Stimulated activated CD8-positive, alpha-beta memory T cell treated with anti-CD3 and anti-CD28 coated beads, Interleukin-7, amount 100 ng/mL, for 24 hours (primary cell): ENCODE results near the gene METTL18.
A peak's percentile ranks its signal among the peaks of the same experiment; 100 is the strongest.
"Not testable (repeated sequence)": the region's sequence is repeated elsewhere in the genome, so short reads cannot be mapped to it uniquely, and the experiment has no call there.

ENCODE experiments used
- DNase-seq: peaks from one replicate; pipeline ENCODE4 v3.0.0-alpha.2; 2020; ENCODE audit warnings: low read depth

METTL18 gene

DNA sequence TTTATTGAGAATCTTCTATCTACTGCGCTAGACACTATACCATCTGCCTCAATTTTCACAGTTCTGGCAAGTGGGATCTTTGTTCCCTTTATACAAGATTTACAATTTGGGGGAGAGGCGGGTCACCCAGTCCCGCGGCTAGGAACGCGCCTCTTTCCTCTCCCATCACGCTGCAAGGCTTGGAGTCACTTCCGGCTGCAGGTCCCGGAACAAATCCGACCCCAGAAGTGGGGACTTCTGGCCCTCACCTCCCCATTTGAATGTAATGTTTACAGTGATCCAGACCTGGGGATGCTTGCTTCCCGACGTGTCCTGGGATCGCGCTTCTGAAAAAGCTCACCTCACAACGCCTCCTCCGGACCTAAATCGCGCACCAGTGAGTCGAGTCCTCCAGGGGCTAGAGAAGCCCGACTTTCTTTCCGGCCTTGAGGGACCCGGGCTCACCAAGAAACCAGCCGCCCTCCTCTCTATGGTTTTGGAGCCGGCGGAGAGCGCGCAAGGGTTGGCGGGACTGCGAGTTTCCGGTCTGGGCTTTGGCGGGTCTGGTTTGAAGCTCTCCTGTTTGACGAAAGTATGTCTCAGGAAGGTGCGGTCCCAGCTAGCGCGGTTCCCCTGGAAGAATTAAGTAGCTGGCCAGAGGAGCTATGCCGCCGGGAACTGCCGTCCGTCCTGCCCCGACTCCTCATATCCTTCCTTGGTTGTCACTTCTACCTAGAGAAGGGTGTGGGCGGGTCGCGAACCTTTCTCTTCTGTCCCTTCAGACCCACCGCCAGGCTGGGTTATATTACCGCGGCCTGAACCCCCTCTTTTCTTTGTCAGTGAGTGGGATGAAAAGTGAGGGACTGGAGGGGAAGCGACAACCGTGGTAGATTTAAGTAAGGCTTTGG lies at the start of gene METTL18:
Gene METTL18, minus strand, starts transcription at position 378 of the 887 bp plus-strand sequence. CDS start 1,212 bp downstream, outside the sequence.
- peak; percentile 74 for DNase-seq

DNA sequence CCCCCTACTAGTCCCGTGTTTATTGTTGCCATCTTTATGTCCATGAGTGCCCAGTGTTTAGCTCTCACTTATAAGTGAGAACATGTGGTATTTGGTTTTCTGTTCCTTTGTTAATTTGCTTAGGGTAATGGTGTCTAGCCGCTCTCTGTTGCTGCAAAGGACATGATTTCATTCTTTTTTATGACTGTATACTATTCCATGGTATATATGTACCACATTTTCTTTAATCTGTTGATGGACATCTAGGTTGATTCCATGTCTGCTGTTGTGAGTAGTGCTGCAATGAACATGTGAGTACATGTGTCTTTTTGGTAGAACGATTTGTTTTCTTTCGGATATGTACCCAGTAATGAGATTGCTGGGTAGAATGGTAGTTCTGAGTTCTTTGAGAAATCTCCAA lies 44.2 kb upstream of the METTL18 start:
- no peak for DNase-seq

DNA sequence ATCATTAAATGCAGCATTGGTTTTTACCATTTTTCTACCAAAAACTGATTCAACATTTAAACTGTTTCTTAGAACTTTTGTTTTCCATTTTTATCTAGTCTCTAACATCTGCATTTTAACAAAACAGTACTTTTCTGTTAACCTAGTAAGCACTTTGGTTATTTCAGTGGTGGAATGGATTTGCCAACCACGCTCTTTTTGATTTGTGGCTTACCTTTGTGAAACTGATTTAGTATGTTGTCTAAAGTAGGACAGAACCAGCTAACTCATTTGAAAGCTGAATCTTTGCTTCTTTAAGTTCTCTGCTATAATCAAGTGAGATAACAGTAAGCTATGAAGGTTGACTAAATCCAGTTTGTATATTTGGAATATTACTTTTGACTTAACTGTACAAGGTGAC lies 41.5 kb upstream of the METTL18 start:
- DNase-seq = no peak

DNA sequence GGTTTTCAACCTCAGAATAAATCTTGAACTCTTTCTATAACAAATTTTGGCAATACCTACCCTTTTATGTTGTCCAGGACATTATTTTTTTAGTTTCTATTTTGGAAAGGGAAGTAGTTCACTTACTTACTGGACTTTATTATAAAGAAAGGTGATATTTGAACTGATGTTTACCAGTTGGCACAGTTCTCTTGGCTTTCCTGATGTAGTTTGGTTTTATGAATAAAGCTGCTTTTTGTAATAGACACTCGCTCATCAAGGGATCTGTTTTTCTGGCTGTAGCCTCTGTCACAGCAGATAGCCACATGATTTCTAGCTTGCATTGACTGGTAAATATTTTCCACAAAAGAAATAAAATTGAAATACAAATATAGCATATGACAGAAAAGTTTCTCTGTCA lies 40.9 kb upstream of the METTL18 start:
- DNase-seq = no peak

DNA sequence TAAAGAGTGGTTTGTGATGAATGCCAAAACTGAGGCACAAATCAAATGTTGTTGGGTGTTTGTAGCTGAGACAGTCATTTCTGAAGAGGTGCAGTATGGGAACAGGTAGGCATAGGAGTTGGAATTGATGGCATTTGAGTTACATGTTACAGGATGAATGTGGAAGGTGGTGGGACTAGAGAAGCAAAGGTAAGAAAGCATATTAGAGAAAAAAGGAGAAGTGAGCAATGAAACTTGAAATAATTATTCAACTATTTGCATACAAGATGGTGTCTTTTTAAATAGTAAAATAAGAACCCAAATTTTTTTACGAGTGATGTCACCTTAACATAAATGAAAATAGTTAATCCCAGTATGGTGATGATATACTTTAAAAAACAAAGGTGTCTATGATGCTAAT lies 40.2 kb upstream of the METTL18 start:
- no peak for DNase-seq

DNA sequence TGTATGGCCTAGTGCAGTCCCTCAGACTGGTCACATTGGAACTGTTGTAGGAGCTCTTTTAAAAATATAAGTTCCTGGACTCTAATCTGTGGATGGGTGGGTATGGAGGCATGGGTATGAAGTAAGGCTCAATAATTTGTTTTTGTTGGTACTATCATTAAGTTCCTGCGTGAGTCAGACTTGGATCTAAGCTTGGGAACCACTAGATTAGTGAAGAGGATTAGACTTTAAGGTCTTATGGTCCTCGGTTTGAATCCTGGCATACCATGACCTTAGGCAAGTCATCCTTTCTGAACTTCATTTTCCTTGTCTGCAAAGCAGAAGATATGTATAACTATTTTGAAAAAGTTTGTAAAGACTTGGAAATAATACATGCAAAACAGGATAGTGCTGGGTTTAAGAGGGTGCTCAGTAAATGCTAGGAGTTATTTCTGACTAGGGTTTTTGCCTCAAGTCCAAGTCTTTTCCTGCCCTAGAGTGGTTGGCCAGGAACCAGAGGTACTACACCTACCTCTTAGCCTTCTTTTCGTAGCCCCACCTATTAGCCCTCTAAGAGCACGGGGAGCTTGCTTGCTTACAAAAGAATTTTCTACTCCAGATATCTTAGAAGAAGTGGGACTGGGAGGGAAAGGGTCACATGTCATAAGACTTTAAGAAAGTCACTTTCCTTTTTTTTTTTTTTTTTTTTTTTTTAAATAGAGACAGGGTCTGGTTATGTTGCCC lies 38.6 kb upstream of the METTL18 start:
- DNase-seq = no peak

DNA sequence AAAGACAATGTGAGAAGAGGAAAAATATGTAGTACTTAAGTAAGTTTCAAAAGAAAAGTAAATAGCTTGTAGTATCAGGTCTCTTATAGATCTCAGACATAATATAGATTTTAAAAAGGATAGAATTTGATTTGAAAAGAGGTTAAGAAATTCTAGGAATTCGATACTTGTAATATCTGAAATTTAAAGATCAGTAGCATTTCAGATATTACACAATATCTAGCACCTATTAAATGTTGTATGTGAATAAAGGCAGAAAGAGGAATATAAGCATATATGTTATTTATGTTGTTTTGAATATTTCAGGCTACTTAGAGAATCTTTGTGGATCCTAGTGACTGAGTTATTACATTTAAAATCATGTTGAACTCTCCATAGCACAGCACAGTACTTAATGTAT lies 35.0 kb upstream of the METTL18 start:
- no peak for DNase-seq

DNA sequence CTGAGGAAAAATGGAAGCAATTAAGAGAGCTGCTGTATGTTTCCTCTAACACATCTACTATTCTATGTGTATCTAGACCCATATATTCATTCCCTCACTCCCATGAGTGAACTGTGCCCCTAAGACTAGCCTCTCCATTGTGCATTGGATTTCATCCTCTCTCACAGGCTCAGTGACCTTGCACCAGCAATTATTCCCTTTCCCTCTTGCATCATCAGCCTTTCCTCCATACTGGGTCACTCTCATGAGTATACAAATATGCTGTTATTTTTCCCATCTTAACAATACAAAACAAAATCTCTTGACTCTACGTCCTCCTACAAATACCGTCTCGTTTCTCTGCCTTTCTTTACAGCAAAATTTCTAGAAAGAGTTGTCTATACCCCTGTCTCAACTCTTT lies 29.4 kb upstream of the METTL18 start:
- DNase-seq = no peak

DNA sequence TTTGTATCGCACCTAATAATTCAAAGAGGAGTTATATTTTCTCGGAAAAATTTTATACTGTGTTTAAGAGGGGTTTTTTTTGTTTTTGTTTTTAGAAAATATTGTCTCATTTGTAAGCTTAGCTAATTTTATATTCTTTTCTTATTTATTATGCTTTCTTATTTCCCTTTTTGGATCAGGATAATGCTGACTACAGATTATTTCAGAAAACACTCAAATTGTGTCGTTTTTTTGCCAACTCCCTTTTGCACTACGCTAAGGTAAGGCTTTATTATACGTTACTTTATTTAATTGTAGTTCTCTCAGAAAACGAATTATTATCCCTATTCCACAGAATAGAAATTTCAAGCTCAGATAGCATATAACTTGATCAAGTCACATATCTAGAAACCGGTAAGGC lies 26.8 kb upstream of the METTL18 start:
- DNase-seq = no peak

DNA sequence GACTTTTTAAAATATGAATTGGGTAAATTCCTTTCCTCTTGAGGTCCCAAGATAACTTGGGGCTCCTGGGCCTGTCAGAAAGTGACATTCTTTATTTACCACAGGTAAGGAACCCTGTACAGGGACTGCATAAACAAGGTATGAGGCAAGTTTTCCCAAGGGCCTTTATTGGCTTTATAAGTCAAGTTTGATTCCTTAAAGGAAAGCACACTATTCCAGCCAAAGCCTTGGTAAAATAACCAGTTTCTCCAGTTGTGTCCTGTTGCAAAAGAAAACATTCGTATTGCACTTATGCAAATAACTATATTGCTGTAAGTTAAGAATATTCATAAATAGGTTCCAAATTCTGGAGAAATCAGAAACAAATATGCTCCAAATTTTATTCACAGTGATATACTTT lies 21.9 kb upstream of the METTL18 start:
- DNase-seq = no peak

DNA sequence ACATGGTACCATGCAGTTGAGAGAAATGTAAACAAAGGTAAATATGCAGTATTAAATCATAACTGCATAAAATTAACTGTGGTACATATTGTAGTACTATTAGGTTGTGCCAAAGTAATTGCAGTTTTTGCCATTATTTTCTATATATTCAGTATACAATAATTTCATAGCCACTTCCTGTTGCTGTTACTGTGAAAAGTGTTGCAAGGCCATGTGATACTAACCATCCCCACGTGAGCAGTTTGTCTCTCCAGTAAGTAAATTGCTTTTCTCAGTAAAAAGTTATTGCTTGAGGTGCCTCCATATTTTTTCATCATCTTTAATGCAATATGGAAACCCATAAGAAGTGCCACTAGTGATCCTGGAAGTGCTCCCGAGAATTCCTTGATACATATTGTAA lies 19.6 kb upstream of the METTL18 start:
- DNase-seq = no peak

DNA sequence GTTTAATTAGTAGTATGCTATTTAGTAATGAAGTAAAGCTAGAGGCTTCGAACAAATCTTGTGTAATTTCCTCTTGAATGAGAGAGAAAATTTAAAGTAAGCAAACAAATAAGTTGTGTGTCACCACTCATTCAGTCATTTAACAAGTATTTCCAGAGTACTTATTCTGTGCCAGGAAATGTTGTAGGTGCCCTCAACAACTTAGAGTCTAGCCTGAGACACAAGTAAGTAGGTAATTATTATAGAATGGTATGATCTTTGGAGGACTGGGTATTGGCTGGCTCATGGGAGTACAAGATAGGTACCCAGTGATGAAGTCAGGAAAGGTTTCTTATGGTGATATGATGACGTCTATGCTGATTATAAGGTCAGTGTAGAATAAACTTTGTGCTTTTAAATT lies 17.4 kb upstream of the METTL18 start:
- DNase-seq = no peak

DNA sequence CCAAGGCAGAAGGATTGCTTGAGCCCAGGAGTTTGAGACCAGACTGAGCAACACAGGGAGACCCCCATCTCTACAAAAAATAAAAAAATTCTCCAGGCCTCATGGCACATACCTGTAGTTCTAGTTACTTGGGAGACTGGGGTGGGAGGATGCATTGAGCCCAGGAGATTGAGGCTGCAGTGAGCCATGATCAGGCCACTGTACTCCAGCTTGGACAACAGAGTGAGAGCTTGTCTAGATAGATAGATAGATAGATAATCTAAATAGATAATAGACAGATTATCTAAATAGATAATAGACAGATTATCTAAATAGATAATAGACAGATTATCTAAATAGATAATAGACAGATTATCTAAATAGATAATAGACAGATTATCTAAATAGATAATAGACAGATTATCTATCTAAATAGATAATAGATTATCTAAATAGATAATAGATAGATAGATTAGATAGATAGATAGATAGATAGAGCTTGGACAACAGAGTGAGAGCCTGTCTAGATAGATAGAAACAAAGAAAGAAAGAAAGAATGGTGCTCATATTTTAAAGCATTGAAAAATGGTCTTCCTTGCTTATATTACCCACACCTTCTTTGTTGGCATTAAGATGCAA lies 16.8 kb upstream of the METTL18 start:
- not testable (repeated sequence) for DNase-seq

DNA sequence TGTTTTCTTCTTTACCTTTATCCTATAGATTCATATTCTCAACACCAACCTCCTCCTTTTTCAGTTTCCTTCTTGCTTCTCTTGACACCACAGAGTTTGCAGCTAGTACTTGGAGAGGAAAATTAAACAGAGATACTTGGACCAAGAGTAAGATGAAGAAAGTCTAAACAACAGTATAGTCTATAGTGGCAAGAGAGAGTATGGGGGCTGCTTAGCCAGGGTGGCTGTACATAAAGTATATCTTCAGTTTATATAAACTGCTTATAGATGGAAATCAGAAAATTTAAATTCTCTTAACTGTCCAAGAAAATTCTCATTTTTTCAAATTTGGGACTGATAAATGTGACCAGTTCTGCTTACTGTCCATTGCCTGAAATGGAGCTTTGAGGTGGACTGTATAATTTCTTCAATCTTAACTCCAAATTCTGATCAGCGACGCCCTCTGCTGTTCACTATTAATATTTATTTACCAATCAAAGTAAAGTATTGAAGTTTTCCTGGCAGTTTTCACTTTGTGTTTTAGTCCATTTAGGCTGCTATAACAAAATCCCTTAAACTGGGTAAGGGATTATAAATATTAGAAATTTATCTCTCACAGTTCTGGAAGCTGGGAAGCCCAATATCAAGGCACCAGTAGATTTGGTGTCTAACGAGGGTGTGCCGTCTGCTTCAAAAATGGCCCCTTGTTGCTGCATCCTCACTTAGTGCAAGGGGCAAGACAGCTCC lies 14.8 kb upstream of the METTL18 start:
- DNase-seq = no peak

DNA sequence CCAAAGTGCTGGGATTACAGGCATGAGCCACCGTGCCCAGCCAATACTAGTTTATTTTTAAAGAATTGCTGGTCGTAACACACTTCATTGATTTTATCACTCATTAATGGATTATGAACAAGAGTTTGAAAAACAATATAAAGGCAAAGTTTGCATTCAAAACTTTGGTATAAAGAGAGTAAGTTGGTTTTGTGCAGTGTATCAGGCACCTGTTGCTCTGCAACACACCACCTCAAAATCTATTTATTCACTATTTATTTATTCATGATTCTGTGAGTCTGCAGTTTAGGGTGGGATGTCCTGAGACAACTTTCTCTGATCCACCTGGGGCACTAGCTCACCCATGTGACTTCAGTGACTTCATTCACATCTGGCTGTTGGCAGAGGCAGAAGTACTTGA lies 10.2 kb upstream of the METTL18 start:
- DNase-seq = no peak

DNA sequence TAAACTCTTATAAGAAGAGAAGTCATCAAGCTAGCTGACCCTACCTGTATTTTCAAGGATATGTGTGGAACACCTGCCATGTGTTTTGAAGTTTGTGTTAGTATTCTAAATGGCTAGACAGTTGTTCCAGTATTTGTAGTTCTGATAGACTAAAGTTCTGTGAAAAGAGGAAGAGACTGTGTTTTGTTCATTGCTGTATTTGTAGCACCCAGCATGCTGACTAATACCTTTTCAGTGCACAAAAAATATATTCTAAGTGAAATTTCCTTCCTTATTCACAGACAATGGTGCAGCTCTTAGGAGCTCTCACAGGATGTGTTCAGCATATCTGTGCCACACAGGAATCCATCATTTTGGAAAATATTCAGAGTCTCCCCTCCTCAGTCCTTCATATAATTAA lies 8.2 kb upstream of the METTL18 start:
- no peak for DNase-seq

DNA sequence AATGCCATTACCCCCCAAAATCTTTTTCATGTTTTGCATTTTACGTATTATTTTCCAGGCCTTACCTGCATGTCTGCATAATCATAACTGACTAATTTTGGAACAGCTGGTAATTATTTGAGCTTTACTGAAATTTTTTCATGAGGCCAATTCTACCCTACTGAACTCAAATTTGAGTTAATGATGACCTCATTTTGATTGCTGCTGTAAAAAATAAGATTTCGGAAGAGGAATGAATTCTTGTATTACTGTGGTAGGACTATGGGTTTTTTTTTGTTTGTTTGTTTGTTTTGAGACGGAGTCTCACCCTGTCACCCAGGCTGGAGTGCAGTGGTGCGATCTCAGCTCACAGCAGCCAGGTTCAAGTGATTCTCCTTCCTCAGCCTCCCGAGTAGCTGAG lies 2.6 kb upstream of the METTL18 start:
- DNase-seq = no peak

DNA sequence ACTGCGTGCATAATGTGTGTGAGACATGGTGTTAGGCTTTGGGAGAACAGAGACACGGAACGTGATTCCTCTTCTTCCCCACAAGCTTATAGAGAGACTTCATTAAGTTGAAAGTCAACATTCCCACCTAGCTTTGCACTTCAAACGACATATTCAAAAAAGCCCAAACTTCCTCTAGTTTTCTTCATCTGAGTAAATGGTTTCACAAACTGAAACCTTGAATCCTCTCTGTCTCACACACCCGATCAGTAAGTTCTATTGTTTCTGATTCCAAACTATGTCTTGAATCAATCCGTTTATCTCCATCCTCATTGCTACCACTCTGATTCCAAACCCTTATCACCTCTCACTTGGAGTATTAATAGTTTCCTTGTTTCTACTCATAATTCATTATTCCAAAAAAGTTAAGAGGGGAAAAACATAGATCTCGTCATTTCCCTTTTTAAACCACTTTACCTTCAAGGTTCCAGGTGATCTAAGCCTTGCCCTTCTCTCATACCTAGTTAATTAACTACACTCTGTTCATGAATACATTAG lies 1.6 kb upstream of the METTL18 start:
- no peak for DNase-seq

DNA sequence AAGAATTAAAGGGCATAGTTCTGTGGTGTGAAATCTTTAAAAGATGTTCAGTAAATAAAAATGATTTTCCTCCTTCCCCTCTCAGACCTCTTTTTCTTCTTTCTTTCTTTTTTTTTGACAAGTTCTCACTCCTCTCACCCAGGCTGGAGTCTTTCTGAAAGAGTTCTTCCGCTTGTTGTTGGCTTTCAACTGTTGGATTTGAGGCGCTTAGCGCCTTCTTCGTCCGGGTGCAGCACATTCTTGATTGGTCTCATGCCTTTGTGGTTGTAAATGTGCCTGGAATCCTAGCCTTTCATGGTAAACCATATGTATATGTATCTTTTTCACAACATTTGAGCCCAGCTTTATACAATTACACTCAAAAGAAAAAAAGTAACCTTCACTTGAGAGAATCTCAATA lies 980 bp upstream of the METTL18 start:
- no peak for DNase-seq

DNA sequence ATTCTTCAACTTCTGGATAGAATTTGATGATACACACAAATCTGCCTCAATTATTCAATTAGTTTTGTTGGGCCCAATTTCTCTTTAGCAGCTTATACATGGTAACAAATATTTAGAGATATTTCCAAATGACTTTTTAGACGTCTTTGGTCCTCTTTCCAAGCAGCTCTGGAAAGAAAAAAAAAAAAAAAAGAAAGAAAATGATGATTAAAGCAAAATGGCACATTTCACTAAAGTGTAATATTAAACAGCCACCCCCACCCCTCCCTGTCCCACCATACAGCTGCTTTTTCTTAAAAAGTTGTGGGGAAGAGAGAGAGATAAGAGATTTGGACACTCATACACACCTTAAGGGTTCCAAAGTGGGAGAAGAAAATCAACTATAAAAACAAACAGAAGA lies 977 bp downstream of the METTL18 start:
- DNase-seq = no peak

DNA sequence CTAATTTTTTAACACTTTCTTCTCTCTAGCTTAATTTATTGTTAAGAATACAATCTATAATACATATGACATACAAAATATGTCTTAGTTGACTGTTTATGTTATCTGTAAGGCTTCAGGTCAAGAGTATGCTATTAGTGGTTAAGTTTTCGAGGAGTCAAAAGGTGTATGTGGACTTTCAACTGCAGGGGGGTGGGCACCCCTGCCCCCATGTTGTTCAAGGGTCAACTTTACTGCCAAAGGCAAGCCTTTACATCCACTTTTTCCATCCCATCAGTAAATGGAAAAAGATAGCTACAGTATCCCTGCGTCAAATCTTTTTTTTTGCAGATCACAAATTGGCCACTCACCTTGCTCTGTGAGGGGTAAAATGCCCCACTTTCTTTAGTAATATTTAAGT lies 6.3 kb downstream of the METTL18 start:
- DNase-seq = no peak

DNA sequence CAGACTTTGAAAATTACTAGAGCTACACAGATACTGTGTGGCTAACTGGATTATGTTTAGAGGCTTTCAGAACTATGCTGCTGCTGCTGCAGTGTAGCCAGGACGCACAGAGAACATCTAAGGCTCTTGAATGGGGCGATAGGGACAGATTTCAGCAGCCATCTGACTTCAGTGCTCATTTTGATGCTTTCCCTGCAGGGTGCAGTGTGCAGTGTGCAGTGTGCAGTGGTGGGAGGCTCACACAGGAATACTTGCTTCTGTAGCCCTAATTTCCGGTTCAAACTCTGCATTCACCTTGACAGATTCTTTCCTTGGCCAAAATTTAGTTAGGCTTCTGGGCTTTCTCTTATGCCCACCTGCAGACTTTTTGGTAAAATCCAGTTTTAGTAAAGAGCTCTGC lies 7.7 kb downstream of the METTL18 start:
- DNase-seq = no peak
